Measurements from ENCODE around the gene KCNAB1.

KCNAB1 gene

DNA sequence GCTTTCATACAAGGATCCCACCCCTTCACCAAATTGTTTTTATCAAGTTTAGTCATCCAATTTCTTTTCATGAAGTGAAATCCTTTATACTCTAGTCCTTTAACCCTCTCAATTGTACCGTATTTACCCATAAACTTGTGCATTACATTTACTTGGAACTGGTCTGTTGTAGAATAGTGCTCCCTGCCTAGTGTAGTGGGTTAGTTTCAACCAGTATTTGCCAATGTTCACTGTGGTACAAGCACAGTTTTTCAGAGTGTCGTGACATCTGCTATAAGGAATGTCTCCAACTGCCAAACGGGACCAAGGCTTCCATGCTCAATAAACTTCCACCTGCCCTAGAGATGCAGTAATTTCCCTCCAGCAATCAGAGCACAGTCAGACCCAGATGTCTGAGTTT, 211.9 kb downstream of the KCNAB1 start:
- DNase-seq, result no peak

DNA sequence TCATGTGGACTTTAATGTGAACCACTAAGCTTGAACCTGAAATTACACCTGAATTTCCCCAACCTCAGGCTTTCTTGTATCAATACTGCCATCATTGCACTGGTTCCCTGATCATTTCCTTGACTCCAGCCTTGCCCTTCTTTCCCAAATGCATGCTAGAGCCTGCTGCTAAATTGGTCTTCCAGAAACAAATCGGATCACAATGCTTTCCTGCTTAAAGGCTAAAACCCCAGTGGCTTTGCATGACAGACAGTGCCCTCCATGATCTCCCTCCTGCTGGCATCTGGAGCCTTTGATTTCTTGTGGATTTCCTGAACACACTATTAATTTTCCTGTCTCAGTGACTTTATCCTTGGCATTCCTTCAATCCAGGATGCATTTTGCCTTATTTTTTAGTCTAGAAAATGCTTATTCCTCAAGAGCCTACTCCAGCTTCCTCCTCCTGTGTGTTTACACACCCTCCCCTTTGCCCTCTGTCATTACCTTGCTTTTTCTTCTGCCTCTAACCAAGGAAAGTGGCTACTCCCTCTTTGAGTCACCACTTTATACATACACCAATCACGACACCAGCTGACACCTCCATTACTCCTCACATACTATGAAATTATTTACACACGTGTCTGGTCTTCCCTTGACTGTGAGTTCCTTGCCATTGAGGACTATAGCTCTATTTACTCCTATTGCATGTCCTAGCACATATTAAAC, 214.6 kb downstream of the KCNAB1 start:
- DNase-seq, result peak; percentile 60

DNA sequence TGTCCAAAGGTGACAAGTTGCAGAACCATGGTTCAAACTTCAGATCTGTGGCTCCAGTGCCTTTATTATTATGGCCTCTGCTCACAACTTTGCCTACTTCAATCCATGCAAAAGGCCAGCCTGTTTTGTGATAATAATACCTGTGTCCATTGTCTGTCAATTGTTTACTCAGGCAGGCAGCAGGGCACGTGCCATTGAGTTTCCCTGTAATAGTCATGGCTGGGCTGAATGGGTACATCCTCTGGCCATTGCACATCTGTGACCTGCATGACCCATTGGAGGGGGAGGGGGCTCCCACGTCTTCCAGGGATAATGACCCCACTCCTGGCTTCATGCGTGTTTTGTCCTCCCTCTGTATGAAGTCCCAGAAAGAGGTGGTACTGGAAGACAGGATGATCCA, 219.1 kb downstream of the KCNAB1 start:
- peak; percentile 3 for DNase-seq

DNA sequence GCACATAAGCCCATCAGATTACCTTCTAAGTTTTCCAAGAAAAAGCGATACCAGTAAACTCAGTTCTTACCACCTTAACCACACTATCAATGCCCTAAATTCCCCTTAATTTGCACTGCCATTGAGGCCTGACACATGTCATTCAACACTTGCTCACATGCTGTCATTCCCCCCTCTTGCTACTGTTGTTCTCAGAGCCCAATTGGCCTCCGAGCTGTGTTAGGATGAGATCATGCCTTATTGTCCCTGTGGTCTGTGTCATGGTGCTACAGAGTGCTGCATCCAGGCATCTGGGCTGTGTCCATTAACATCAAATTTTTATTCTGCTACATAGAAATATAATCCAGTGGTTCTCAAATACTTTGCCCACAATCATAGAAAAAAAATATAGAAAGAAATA, 221.0 kb downstream of the KCNAB1 start:
- DNase-seq, result no peak

DNA sequence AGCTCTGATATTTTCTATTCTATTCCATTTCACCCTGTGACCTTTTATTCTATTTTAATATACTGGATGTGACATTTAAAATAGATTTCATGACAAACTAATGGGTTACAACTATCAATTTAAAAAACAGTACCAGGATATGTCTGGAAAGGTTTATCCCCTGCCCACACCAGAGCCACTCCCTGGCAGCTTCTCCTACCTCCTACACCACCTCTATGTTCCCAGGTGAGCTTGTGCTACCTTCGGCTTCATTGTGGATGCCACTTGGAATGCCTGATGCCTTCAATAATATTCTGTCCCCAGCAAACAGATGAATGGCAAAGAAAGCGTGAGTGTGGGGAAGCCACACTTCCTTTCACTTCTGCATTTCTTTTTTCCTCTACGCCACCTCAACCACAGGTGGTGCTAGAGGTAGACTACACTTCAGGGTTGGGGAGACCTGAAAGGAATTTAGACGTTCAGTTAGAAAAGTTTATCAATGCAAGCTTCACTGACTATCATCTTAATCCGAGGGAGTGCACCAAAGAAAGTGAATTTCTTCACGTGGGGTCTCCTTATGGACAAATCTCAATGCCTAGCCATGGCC, 221.5 kb downstream of the KCNAB1 start:
- no peak for DNase-seq

DNA sequence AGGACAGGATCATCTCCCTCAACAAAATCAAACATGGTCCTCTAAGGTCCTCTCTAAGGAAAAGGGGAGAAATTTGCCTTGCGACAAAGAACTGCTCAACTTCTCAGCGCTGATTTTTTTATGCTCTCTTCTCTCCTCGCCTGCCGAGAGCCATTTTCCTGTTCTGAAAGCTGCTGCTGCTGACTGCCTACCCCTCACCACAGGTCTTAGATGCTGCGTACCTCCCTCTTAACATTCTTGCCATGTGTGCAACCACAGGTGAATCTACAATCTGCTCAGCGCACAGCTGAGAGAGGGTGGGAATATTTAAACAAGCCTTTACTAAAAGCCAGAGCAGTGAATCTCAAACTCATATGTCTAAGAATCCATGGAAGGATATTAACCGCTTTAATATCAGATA, 223.8 kb downstream of the KCNAB1 start:
- DNase-seq, result no peak

DNA sequence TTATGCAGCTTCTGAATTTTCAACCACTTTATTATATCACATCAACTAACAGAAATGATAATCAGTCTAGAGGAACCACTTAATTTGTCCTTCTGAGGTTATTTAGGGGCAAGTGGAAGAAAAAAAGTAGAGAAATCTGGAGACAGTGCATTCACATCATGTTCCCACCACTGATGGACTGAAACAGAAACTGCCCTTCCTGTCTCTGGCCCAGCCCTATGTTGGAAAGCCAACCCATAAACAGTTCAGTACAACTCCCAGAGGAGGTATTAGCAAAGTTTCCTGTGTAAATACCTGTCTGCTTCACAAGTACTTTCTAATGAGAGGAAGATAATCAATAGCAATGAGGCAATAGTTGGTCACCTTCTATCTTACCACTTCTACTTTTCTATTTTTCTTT, 228.7 kb downstream of the KCNAB1 start:
- no peak for DNase-seq

DNA sequence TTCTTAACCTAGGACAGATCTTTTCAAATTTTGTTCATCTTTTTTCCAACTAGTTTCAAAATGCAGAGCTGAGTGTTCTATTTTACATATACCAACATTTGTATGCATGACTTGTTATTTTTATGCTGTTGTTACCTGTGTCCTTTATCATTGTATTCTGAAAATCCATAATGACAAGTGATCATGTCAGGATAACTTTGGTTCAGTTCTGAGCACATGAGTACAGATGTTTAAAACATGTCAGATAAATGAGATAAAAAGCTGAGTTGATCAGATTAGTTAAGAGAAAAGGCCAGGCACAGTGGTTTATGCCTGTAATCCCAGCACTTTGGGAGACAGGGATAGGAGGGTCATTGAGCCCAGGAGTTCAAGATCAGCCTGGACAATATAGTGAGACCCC, 229.6 kb downstream of the KCNAB1 start:
- no peak for DNase-seq

DNA sequence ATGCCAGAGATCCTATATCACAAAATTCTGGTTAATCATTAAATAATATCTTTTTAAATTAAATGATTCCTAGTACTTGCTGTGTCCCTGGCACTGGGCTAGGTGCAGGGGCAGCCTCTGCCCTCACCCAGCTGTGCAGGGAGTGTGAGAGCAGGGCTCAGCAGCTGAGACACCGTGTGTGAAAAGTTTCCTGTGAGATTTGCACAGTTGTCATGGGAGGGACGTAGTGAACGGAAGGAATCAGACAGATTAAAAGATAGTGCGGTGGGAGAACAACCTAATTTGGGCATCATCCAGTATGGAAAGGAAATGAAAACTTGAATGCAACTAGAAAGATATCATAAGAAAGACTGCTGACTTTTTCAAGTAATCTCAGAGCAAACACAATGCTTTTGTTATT, 230.4 kb downstream of the KCNAB1 start:
- DNase-seq, result no peak

DNA sequence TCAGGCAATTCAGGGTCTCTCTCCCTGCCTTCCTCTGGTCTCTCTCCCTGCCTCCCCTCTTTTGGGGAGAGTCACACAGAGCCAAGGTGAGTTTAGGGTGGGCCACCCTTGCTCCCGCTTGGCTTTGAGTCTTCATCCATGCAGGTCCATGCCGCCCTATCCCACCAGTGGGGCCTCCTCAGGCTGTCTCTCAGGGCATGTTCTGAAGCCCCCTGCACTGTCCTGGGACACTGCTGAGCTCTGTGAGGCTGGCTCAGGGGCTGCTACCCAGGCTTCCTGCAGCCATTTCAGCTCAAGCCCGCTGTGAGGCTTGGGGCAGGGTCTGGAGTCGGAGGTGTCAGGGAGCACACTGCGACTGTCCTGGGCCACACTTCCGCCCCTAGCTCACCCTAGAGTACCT, 231.4 kb downstream of the KCNAB1 start:
- DNase-seq, result no peak

DNA sequence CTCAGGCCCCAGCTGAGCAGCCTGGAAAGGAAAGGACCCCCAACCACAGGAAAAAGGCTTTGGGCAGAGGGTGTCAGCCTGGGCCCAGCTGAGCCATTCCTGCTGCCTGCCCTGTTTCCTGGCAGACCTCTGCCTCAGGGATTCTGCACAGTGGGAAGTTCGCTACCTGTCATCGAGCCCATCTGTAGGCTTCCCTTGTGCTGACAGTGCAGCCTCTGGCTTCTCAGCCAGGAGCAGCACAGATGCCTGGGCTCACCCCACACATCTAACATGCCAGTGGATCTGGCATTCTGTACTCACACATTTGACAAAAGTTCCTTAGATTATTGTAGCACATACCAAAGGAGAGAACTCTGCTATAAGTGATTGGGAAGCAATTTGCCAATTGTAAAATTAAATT, 232.3 kb downstream of the KCNAB1 start:
- DNase-seq, result no peak

DNA sequence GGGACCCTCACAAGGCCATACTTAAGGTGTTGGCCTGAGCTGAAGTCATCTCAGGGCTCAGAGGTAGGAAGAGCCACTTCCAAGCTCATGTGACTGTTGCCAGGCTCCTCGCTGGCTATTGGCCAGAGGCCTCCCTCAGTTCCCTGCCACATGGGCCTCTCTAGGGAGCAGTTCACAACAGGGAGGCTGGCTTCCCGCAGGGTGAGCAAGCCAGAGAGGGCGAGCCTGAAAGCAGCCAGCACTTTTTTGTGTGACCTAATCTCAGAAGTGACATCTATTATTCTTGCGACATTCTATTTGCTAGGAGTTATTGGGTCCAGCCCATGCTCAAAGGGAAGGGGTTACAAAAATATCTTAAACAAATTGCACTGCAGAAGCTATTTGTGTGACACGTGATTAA, 233.2 kb downstream of the KCNAB1 start:
- no peak for DNase-seq

DNA sequence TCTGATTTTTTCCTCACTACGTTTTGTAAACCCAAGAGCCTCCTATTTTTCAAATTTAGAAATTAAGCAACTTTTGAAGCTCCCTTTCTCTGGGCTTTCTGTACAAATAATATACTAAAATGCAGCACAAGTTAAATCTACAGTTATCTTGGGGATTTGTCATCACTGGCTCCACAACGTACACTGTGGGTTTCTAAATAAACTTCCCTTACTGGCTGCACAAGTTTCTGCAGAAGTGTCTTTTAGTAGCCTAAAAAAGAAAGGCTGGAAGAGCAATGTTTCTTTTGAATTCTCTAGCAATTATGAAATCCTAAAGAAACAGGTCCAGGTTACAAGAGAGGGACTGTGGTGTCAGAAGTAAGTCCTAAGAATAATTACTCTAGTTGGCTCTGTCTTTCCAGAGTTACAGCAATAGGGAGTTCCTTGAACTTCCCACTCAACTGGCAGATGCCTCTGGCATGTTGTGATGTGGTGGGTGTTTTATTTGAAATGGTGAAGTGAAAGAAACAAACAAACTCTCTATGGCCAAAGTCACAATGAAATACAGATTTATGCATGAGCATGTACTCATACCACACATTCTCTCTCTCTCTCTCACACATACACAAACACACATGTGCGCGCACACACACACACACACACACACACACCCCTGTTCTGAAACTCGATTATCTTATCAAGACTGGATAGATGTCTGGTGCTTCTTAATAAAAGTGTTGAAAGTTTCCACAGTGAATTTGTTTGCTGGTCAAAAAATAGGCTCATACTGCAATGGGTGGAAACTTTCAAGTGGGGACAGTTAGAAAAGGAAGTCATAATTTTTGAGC, 236.4 kb downstream of the KCNAB1 start:
- no peak for DNase-seq

DNA sequence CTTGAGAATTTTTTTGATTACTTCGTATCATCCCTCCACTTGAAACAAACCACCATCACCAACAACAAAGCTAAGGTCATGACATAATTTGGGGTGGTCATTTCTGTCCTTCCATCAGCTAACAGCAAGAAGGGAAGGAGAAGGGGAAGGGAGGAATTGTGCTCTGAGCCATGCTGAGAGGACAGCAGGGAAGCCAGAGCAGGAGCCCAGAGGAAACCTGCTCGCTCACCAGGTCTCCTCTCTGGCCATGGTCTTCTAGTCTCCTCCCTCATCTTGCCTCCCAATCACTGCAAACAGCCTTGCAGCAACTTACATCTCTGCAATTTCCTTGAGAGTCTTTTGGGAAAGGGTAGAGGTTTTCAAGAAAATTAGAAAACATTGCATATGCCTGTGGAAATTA, 237.9 kb downstream of the KCNAB1 start:
- no peak for DNase-seq

DNA sequence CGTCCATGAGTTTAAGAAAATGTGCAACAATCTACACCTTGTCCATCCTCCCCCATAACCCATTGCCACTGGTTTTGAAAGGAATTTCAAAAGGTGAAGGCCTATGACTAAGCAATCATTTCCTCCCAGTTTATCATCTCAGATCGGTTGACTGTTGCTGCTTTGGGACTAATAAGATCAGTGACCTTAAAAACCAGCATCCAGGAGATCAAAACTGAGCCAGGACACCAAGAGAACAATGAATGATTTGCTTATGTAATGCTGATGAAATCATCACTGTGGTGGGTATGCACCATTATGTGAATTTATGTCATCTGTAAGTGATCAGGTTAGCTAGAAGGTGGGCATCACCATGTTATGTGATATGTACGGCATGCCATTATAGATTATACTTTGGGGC, 239.0 kb downstream of the KCNAB1 start:
- DNase-seq, result no peak

DNA sequence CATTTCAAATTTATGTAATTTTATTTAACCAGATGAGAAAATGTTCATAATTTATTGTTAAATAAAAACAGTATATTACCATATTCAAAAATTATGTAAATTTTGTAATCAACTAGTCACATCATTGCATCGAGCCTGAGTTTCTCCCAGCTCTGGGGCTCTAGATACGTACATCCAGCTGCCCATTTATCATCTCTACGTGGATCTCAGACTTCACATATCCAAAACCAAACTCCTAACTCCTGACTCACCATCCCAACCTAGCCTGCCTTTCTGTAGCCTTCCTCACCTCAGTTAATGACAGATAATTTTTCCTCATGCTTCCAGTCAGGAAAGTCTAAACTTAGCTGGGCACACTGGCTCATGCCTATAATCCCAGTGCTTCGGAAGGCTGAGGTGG, 239.7 kb downstream of the KCNAB1 start:
- no peak for DNase-seq

DNA sequence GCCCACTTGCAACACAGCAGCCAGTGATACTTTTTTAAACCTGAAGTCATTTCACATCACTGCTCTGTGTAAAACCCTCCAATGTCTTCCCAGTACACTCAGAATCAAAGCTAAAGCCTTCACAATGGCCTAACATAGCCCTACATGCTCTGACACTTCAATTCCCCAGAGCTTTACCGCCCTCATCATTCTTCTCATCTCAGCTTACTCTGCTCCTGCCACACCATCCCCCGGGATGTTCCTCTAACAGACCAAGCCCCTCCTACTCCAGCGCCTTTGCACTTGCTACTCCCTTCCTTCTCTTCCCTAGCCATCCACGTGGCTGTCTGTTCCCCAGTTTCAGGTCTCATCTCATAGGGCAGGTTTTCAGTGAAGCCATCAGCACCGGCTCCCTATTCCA, 240.6 kb downstream of the KCNAB1 start:
- DNase-seq, result no peak

DNA sequence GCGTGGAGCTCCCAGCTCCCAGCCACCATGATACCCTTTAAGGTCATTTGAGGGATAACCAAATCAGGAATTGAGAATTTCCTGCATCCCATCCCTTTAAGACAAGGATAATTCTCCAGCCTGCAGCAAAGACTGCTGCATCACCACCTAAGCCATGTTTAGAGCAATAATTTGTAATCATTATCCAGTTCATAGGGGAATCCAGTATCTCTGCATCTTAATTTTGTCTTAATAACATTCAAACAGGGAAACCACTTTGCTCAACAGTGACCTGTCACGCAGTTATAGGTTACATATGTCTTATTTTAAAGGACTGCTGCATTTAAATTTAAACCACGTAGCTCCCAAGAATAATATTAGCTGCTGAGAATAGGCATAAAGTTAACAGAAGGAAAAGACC, 246.2 kb downstream of the KCNAB1 start:
- DNase-seq, result no peak

DNA sequence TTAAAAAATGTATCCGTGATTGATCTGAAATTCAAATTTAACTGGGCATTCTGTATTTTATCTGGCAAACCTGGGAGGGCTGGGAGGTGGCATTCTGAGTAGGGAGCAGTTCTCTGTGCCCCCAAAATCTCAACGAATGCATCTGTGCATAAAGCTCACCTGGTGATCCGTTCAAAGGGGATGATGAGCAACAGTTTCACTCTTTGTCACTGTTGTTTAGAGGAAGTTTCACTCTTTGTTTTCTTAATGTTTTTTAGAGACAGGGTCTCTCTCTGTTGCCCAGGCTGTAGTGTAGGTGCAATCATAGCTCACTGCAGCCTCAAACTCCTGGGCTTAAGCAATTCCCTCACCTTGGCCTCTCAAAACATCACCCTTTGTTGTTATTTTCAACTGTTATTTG, 247.8 kb downstream of the KCNAB1 start:
- no peak for DNase-seq

DNA sequence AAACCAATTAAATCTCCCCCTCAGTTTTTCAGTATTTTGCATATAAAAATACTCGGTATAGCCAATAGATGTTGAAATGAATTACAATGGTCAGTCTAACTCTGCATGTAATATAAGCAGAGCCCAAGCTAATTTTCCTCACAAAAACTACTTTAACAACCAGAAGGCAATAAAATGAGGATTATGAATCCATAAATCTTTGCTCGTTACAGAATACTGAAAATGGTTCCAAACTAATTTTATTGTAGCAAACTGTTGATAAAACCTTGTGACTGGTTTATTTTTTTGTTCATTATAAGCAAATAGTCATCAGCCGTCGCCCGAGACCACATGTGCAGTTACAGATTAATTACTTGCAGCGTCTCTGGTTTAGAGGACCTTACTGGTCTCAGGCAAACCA, 251.3 kb downstream of the KCNAB1 start:
- DNase-seq, result no peak

DNA sequence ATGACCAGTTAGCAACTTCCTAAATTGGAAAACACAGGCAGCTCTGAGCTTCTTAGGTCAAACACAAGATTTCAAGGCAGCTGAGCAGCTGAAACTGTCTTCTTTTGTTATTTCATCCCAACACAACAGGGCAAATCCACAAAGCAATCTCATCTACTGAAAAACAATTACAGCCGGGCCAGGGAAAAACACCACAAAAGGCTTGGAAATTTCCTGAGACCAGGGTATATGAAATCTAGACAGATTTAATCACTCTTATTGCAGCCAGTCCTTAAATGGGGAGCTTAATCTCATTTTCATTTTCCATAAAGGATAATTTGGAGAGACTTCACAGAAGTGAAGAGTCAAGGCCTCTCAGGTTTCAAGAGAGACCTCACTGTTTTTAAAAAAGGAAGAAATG, 252.7 kb downstream of the KCNAB1 start:
- DNase-seq, result no peak

DNA sequence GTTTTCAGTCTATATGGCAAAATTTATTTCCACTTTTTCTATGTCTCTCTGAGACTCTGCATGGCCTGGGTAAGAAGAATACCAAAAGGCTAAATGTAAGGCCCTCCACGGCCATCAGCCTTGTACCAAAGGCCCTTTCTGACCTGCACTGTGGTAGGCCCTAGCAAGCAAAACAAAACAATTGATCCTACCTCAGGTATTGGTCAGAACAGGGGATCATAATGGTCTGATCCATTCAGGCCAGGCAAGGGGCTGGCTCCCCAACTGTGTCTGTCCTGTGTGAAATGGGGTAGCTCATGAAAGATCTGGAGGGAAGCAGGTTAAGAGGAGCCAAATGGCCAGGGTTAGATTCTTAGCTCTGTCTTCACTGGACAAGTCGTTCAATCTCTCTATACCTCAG, 253.3 kb downstream of the KCNAB1 start:
- no peak for DNase-seq

DNA sequence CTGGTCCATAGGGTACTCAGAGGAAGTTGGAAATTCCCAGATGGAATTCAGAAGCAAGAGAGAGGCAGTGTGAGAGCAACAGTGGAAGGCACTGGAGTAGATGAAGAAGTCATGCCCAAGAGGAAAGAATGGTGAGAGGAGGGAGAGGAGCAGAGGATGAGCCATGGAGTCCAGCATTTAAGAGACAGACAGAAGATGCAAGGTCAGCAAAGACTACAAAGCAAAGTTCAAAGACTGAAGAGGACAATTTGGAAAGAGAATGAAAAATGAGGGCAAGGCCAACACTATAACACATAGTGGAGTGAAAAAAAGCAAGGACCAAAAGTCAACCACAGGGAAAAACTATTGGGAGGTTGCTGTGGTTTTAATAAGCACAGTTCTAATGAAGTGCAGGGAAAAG, 255.8 kb downstream of the KCNAB1 start:
- no peak for DNase-seq

DNA sequence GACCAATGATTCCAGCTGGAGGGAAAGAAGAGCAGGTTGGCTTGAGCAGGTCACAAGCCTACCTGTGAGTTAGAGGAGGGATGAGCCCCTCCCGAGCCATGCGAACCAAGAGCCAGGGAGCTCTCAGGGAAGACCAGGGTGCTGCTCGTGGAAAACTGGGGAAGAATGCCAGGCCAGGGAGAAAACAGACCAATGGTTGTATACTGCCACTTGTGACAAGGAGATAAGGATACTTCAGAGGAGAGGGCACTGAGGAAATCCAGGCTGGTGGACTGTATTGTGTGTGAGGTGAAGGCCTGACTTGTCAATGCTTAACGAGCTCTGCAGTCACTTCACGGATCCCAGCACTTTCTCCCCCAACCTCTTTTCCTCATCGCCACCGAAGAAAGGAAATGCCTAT, 256.9 kb downstream of the KCNAB1 start:
- no peak for DNase-seq
